HG02623 (cell line): ENCODE data around the gene SLC19A1.
"Not testable (repeated sequence)": the region's sequence is repeated elsewhere in the genome, so short reads cannot be mapped to it uniquely, and the experiment has no call there.

Source experiments
- ATAC-seq: cut with Tn5 transposase; IDR thresholded peaks from one replicate; pipeline ENCODE4 v1.9.1; 2021; ENCODE audit warnings: moderate library complexity; ENCODE audit not compliant: unreplicated experiment

Gene SLC19A1

DNA sequence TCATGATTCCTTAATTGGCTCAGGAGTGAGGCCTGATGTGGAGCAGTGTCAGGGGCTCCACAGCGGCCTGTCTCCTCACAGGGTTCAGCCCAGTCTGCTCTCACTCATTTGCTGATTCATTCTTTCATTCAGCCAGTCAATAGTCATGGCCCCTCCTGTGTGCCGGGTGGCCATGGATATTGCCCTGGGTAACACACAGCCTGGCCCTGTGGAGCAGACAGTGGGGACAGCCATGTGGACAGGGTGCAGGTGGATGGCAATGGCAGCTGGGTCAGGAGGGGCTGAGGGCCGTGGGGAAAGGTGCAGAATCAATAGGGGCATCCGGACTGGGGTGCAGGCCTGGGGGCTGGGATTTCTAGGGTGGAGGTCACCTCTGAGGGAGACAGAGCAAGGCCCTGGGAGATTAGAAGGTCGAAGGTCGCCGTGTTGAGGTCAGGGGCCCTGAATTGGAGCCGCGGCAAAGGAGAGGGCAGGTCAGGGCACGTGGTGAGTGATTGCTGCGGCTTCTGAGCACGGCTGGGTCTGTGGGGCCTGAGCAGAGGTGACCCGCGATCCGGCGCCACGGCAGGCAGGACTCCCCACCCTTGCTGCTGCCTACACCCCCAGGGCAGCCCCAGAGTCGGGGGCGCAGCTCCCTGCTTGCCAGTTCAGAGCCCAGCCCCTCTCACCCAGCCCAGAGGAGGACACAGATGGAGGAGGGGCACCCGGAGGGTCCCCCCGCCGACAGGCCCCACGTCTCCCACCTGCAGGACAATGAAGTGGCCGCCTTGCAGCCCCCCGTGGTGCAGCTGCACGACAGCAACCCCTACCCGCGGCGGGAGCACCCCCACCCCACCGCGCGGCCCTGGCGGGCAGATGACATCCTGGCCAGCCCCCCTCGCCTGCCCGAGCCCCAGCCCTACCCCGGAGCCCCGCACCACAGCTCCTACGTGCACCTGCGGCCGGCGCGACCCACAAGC is 33.4 kb downstream of the SLC19A1 start:
- no peak for ATAC-seq

DNA sequence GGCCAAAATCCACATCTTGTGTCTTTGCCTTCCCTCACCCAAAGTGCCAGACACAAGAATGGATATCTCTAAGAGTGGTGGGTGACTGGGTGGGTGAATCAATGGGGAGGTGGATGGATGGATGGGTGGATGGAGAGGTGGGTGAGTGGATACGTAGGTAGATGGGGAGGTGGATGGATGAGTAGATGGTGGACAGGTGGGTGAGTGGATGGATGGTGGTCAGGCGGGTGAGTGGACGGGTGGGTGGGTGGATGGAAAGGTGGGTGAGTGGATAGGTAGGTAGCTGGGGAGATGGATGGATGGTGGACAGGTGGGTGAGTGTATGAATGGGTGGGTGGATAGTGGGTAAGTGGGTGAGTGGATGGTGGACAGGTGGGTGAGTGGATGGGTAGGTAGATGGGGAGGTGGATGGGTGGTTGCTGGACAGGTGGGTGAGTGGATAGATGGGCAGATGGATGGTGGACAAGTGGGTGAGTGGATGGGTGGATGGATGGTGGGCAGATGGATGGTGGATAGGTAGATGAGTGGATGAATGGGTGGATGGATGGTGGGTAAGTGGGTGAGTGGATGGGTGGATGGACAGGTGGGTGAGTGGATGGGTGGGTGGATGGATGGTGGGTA is 34.2 kb downstream of the SLC19A1 start:
- ATAC-seq: no peak

DNA sequence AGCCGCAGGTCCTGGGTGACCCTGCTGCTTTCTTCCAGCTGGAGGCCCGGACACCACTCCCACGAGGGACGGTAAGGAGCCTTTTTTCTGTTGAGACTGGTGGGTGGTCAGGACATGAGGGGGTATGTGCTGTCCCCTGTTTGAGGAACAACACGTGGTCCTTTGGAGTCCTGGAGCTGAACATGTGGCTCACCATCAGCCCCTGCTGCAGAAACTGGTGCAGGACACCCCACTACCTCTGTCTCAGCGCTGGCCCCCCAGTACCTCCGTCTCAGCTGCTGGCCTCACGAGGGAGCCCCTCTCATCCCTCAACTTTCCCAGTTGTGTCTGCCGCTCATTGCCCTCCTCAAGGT is 34.7 kb downstream of the SLC19A1 start:
- ATAC-seq: no peak

DNA sequence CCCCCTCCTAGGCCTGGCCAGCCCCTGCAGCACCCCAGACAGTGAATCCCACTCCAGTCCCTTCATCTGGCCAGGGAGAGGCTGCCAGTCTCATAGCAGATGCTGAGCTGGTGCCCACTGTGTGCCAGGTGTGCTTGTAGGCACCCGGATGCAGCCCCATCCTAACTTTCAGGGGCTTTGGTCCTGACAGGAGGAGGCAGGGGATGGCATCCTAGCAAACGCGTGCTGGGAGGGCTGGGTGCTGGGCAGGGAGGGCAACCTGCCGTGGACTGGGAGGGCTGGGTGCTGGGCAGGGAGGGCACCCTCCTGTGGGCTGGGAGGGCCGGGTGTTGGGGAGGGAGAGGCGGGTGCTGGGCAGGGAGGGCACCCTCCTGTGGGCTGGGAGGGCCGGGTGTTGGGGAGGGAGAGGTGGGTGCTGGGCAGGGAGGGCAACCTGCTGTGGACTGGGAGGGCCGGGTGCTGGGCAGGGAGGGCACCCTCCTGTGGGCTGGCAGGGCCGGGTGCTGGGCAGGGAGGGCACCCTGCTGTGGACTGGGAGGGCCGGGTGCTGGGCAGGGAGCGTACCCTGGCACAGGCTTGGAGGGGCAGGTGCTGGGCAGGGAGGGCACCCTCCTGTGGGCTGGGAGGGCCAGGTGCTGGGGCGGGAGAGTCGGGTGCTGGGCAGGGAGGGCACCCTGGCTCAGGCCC is 35.3 kb downstream of the SLC19A1 start:
- no peak for ATAC-seq

DNA sequence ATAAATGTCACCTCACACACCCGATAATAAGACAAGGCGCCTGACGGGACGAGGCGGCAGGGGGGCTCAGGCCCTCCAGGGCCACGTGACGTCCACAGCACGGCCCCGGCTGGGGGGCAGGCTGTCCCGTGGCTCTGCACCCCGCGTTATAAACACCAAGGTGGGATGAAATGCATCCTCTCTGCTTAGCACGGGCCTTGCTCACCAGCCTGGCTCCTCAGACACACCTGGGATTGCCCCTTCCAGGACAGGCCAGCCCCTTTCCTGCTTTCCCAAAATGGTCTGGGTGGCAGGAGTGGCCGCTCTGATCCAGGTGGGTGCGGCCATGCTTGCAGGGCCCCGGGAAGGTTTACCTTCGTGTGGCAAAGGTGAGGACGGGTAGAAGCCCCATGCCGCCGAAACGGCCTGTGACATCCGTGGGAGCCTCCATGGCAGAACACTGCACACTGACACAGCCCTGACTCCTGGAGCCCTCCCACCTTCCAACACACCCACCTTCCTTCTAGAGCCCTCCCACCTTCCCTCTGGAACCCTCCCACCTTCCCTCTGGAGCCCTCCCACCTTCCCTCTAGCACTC is 35.9 kb downstream of the SLC19A1 start:
- no peak for ATAC-seq

DNA sequence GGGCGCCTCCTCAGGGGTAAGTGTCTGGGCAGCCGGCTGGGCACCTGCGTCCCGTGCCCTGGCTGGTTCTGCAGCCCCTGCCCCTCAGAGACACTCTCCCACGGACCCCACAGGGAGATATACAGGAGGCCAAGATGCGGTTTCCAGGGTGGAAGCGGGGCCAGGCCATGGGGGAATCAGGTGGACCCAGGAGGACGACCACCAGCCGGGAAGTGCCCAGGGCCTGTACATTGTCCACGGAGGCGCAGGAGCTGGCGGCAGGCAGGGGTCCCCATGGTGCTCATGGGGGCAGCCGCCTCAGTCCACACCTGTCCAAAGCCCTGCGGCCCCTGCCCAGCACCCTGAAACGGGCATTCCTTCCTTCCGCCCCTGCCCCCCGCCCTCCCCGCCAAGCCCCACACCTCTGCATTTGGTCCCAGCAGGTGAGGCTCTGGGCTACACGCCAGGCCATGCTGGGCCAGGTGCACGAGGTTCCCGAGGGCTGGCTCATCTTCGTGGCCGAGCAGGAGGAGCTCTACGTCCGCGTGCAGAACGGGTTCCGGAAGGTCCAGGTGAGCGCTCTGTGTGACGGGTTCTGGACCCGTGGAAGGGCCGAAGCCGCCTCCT is 36.7 kb downstream of the SLC19A1 start:
- no peak for ATAC-seq

DNA sequence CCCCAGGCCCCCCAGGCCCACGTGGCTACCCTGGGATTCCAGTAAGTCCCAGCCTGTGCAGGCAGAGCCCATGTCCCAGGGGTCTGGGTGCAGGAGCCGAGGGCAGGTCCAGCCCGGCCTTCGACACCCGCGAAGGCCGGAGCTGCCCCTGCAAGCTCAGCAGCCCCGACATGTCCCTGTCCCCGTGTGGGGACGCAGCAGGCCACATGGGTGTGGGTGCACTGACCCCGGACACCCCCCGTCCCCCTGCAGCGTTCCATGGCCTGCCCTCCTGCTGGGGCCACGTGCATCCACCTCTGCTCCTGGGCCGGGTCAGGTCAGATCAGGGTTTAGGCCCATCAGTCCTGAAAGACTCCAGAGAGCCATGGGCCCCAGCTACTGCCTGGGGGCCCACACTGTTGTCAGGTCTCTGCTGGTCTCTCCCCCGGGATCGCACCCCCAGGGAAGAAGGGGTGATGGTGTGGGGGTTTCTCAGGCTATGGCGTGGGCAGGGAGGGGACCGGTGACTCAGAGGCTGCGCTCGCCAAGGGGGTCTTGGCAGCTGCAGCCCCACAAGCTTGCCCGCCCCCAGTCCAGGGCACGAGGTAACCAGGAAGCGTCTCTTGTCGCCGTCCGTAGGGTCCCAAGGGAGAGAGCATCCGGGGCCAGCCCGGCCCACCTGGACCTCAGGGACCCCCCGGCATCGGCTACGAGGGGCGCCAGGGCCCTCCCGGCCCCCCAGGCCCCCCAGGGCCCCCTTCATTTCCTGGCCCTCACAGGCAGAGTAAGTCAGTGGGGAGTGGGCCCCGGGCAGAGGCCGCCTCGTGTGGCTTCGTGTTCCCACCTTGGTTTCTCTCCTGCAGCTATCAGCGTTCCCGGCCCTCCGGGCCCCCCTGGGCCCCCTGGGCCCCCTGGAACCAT is 37.5 kb downstream of the SLC19A1 start:
- no peak for ATAC-seq

DNA sequence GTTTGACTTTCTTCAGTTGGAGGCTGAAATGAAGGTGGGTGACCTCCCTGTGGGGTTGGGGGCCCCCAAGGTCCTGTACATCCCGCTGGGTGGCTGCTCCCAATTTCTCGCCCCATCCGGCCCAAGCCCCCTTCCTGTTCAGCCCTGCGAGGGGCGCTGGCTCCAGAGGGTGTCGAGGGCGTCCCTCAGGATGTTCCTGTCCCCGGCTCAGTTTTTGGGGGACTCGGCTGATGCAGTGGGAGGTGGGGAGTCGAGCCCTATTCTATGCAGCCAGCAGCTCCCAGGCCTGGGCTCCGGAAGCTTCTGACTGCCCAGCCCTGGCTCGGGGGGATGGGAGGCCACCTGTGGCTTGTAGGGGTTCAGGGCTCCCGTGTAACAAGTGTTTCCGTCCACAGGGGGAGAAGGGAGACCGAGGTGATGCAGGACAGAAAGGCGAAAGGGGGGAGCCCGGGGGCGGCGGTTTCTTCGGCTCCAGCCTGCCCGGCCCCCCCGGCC is 38.2 kb downstream of the SLC19A1 start:
- no peak for ATAC-seq

DNA sequence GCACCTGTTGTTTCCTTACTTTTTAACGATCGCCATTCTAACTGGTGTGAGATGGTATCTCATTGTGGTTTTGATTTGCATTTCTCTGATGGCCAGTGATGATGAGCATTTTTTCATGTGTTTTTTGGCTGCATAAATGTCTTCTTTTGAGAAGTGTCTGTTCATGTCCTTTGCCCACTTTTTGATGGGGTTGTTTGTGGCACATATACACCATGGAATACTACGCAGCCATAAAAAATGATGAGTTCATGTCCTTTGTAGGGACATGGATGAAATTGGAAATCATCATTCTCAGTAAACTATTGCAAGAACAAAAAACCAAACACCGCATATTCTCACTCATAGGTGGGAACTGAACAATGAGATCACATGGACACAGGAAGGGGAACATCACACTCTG is 39.0 kb downstream of the SLC19A1 start:
- ATAC-seq: not testable (repeated sequence)

DNA sequence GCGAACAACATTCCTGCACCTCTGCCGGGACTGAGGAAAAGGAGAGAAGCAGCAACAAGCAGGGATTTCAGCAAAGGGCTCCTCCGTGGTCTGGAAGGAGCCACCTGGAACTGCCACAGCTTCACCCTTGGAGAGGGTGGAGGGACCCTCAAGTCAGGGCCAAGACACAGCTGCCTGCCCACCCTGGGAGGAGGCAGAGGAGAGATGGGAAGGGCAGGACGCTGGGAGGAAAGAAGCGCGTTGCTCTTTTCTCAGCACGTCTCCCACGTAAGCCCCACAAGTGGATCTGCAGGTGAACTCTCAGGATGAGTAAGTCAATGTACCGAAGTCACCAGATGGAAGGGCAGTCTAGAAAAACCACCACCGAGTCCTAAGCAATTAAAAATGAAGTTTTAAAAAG is 39.6 kb downstream of the SLC19A1 start:
- no peak for ATAC-seq

DNA sequence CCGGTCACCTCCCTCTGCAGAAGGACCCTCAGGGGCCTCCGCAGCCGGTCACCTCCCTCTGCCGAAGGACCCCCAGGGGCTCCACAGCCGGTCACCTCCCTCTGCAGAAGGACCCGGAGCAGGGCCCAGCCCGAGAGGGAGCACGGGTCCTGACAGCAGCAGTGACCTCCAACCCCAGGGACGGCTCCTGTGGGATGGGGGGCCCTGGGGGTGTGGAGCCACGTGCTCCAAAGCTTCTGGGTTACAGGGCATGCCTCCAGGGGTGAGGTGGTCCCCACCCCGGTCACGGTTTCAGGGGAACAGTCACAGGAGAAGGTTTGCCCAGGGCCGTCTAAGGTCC is 40.3 kb downstream of the SLC19A1 start:
- ATAC-seq: no peak

DNA sequence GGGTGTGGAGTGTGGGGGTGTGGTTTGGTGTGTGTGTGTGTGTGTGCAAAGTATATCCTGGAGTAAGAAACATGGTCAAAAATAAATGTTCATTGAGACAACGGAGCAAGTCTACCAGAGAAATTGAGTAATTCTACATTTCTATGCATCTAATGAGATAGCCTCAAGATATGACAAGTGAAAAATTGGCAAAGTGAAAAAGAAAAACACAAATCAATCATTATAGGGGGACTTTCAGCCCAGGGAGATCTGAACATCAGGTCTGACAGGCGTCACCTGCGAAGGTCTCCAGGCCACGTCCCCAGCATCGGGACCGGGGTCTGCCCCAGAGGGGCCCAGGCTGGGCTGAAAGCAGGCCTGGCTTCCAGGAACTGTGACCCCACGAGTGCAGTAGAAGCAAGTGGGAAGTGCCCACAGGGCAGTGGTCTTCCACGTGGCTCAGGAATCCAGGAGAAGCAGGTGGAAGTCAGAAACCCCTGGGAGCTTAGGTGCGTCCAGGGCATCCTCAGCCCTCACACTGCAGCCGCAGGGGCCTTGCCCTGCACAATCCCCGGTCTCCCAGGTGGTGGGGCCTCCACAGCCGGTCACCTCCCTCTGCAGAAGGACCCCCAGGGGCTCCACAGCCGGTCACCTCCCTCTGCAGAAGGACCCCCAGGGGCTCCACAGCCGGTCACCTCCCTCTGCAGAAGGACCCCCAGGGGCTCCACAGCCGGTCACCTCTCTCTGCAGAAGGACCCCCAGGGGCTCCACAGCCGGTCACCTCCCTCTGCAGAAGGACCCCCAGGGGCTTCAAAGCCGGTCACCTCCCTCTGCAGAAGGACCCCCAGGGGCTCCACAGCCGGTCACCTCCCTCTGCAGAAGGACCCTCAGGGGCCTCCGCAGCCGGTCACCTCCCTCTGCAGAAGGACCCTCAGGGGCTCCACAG is 40.9 kb downstream of the SLC19A1 start:
- not testable (repeated sequence) for ATAC-seq

DNA sequence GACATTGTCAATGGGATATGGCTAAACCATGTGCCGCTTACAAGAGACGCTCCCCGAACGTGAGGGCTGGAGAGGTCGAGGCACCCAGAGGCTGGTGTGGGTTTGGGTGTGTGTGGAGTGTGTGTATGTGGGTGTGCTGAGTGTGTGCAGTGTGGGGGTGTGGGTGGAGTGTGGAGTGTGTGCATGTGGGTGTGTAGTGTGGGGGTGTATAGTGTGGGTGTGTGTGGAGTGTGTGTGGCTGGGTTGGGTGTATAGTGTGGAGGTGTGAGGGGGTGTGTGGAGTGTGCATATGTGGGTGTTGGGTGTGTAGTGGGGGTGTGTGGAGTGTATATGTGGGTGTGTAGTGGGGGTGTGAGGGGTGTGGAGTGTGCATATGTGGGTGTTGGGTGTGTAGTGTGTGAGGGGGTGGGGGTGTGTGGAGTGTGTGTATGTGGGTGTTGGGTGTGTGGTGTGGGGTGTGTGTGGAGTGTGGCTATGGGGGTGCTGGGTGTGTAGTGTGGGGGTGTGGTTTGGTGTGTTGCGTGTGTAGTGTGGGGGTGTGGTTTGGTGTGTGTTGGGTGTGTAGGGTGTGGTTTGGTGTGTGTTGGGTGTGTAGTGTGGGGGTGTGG is 42.2 kb downstream of the SLC19A1 start:
- no peak for ATAC-seq

DNA sequence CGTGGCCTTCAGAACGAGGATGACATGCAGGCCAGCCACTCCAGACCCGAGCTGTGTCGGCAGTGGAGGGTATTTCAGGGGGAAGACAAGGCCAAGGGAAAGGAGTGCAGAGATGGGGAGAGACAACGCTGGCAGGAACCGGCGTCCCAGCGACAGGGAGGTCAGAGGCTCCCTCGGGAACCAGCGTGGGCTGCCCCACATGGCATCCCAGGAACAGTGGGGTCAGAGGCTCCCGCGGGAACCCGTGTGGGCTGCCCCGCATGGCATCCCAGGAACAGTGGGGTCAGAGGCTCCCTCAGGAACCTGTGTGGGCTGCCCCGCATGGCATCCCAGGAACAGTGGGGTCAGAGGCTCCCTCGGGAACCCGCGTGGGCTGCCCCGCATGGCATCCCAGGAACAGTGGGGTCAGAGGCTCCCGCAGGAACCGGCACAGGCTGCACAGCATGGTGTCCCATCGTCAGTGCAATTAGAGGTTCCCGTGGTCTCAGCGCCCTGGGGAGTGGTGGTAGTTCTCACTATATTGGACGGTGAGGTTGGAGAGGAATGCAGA is 43.0 kb downstream of the SLC19A1 start:
- ATAC-seq: no peak

DNA sequence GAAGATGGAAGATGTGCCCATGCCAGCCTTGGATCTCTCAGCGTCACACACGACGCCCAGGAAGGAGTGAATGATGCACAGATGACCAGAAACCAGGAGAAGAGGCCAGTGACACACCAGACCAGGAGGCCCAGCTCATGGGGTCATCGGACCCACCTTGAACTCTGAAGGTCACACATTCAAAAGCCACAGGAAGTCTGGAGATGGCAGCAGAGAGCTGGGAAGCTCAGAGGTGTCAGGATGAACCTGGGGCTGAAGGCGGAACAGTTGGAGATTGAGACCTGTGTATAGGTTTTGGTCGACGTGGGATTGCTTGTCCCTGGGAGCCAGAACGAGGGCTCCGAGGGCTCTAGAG is 43.6 kb downstream of the SLC19A1 start:
- ATAC-seq: no peak

DNA sequence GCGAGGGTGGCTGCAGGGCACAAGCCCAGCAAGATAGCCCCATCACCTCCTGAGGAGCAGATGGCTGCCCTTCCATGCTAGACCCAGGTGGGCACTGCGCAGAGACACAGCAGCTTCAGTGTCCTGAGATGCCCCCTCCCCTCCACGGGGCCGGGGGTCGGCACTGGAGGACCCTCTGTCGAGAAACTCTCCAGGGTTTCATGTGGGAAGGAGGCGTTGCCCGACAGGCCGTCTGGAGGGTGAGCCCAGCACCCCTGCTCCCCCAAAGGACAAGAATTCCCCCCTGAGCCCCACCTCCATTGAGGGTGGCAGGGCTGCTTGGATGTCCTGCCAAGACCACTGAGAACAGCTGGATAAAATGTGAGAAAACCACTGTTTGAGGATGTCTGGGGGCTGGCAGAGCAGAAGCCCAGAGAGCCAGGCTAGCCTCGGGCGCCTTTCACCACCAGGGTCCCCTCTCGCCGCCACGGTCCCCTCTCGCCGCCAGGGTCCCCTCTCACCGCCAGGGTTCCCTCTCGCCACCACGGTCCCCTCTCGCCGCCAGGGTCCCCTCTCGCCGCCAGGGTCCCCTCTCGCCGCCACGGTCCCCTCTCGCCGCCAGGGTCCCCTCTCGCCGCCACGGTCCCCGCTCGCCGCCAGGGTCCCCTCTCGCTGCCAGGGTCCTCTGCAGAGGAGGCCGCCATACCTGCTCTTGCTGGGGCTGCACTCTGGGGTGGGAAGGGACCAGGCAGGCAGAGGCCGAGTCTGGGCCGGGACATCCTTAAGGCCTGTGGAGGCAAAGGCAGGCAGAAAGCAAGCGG is 44.2 kb downstream of the SLC19A1 start:
- ATAC-seq: no peak
